Retinal pigment epithelial cell (primary cell): ENCODE data around the gene FAM209A.
A peak's percentile ranks its signal among the peaks of the same experiment; 100 is the strongest.

ENCODE experiments used
- DNase-seq: peaks from one replicate; pipeline ENCODE4 v3.0.0-alpha.2; 2010; ENCODE audit warnings: low read depth
- H3K4me3 ChIP-seq: 2 replicates; pipeline ENCODE4 v1.5.1; 2011; ENCODE audit warnings: mild to moderate bottlenecking, low read length, control low read depth, moderate library complexity
- CTCF ChIP-seq: conservative IDR thresholded peaks from 2 replicates; pipeline ENCODE4 v1.5.1; 2011; ENCODE audit warnings: low read depth, low read length, control low read depth, inconsistent platforms

The FAM209A gene

GRCh38 chr20:56566621-56567020, 42.1 kb downstream of the FAM209A start:
- no peak for TF ChIP-seq CTCF
- peak; percentile 15 for DNase-seq
- H3K4me3 ChIP-seq, result no peak overlapping the region

DNA sequence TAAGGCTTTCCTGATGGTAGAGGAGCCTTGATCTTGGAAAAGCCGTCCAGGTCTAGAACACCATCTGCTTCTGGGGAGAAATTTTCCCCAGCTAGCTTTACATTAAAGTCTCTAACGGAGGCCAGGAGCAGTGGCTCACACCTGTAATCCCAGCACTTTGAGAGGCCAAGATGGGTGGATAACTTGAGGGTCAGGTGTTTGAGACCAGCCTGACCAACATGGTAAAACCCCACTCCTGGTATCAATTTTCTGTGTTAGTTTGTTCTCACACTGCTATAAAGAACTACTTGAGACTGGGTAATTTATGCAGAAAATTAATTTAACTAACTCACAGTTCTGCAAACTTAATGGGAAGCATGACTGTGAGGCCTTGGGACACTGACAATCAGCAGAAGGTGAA, 46.3 kb downstream of the FAM209A start:
- no peak overlapping the region for H3K4me3 ChIP-seq
- no peak for TF ChIP-seq CTCF
- no peak for DNase-seq

- no peak overlapping the region for H3K4me3 ChIP-seq
- TF ChIP-seq CTCF, result no peak
- no peak for DNase-seq
These were observed 47.6 kb downstream of the FAM209A start for GRCh38 chr20:56572172-56572571.

GRCh38 chr20:56573986-56574385, 49.4 kb downstream of the FAM209A start:
- DNase-seq, result no peak
- TF ChIP-seq CTCF, result no peak
- H3K4me3 ChIP-seq, result no peak overlapping the region

GRCh38 chr20:56574531-56575142, 50.1 kb downstream of the FAM209A start:
- no peak overlapping the region for H3K4me3 ChIP-seq
- DNase-seq, result no peak
- TF ChIP-seq CTCF, result no peak

- no peak overlapping the region for H3K4me3 ChIP-seq
- no peak for TF ChIP-seq CTCF
- no peak for DNase-seq
These were observed 50.6 kb downstream of the FAM209A start for GRCh38 chr20:56575157-56575556.
